GM23248 (cell line): ENCODE data around the gene DTX1.

ENCODE experiments used
- EZH2 ChIP-seq: fragments of 200-600 bp; sonication (generic); IDR thresholded peaks from 2 replicates; pipeline ENCODE4 v1.6.1; 2018; ENCODE audit warnings: antibody characterized with exemption, mild to moderate bottlenecking; ENCODE audit not compliant: insufficient read depth, poor library complexity, severe bottlenecking
- EZH2phosphoT487 ChIP-seq: fragments of 200-600 bp; sonication (generic); IDR thresholded peaks from 2 replicates; pipeline ENCODE4 v1.6.1; 2018; ENCODE audit warnings: antibody characterized with exemption, moderate library complexity, mild to moderate bottlenecking, low read depth; ENCODE audit not compliant: insufficient read depth

DNA sequence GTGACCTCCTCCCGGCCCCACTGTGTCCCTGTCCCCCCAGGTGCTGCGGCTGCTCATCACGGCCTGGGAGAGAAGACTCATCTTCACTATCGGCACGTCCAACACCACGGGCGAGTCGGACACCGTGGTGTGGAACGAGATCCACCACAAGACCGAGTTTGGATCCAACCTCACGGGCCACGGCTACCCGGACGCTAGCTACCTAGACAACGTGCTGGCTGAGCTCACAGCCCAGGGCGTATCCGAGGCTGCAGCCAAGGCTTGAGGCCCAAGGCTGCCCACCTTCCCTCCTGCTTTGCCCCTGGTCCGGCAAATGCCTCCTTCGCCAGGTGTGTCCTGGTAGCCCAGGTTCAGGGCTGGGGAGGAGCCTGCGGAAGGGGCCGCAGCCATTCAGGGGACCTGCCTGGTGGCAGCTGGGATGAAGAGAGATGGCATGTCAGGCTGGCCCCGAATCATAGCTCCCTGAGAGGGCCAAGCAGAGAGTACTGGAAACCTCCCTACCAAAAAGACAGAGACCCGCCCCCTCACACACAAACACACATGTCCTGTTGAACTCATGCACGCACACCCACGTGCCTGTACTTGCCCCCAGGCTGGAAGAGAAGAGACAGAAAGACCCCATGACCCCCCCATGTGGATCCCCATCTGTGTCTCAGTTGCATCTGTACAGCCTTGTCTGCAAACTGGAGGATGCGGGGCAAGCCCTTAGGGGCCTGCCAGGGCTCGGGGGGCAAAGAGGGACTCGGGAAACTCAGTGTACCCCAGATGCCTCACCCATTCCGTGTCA, 40.3 kb downstream of the DTX1 start:
- TF ChIP-seq EZH2phosphoT487, result no peak
- TF ChIP-seq EZH2, result no peak
